NCI-H2227 (cell line): ENCODE measurements around the gene ATF6B.

Experiments
- DNase-seq: peaks from one replicate; lab custom pipeline; 2025; ENCODE audit not compliant: unreplicated experiment; lab: John Stamatoyannopoulos, UW

Gene ATF6B

DNA sequence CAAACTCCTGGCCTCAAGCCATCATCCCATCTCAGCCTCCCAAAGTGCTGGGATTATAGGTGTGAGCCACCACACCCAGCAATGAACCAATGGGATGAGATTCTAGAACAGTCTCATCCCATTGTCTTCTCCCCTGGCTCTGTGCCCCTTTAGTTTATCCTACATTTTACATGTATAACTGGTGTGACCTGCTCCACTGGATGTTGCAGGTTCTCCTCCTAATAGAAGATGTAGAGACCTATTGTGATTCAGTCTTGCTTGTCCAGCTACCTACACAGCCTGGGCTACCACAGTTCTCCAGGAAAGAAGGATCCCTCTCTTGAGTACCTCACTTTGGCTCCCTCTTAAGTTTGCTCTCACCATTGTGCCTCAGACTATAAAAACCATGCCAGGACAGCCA, 4.1 kb upstream of the ATF6B start:
- no peak for DNase-seq

DNA sequence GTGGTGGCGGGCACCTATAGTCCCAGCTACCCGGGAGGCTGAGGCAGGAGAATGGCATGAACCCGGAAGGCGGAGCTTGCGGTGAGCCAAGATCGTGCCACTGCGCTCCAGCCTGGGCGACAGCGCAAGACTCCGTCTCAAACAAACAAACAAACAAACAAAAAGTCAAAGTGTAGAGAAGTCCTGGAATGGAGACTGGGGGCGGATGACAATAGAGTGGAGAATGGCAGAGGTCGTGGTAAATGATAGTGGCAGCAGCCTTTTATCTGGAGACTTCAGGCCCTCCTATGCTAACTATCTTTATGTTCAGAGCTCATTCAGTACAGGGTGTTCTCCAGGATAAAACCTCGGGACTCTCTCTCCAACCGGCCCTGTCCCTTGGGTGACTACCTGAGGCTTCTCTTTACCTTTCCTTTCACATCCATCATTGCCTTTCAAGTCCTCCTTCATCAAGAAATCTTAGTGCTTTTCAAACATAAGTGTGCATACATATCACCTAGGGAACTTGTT, 3.4 kb upstream of the ATF6B start:
- DNase-seq, result no peak

DNA sequence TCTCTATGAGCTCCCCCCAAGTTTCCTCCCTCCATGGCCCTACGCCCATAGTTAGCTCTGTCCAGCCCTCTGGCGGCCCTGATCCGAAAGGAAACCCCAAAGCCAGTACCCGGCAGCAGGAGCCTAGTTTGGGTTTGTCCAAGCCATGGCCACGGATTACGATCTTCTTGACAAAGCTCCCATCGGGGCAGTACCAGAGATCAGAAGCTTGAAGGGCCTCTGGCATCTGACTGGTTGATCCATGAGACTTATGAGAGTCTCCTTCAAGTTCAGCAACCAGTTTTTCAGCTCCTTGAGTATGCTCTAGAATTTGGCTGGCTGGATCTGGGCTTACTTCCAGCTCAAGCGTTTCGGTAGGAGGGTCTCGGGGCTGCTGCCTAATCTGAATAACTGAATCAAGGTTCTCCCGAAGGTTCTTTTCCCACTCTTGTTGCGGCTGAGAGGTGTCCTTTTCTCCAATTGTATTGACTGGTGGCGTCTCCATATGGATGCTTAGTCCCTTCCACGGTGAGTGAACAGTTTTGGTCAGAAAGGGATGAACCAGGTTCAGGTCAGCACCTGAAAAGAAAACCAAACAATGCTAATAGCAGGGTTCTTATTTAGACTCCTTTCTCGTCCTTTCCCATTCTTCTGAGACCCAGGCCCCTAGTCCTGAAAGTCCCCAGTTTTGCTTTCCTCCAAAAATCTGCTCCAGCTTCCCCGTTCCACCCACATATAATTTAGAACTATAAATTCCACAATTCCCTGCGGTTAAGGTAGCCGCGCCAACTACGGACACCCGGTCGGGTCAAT, 1.4 kb upstream of the ATF6B start:
- no peak for DNase-seq

DNA sequence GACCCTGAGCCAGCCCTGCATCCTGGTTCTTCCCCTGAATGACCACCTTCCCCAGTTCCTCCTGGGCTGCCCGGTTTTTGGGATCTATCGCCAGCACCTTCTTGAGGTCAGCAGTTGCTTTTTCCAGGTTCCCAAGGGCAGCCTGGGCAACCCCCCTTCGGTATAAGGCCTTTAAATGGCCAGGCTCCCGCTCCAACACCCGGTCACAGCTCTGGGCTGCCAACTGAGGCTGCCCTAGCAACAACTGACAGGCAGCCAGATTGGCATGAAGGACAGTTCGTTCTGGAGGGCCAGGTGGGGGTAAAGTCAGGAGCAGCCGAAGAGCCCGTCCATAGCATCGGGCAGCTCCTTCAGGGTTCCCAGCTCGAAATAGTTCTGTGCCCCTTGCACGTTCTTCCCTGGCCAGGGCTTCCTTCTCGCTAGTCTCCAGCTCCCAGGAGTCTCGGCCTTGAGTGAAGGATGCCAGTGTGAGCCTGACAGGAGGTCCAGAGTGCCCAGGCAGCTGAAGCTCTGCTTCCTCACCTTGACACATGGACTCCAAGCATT, 778 bp upstream of the ATF6B start:
- no peak for DNase-seq

DNA sequence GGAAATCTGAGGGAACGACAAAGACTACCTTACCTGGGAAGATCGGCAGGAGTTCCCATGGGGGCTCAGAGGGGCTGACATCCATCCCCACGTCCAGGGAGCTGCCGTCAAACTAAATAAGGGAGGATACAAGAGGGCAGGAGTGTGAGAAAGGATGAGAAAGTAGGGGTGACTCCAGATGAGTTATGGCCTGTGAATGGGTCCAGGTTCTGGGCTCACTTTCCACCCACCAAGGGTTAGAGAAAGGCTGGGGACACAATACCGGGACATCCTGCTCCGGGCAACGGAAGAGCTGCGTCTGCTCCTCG, 683 bp downstream of the ATF6B start:
- no peak for DNase-seq

DNA sequence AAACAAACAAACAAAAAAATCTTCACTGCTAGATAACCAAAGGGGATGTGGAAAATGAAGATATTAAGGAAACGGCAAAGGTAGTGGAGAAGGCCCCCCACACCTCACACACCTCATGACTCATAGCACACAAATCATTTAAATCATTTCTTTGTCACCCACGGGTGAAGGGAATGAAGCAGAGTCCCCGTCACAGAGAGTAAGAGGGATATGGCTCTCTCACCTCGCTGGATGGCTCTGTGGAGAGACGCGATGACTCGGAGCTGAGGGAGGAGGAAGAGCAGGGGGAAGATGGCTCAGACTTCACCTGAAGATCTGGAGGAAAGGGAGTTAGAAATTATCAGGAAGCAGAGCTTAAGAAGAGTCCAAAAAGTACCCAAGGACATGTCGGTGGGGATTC, 1.2 kb downstream of the ATF6B start:
- no peak for DNase-seq

DNA sequence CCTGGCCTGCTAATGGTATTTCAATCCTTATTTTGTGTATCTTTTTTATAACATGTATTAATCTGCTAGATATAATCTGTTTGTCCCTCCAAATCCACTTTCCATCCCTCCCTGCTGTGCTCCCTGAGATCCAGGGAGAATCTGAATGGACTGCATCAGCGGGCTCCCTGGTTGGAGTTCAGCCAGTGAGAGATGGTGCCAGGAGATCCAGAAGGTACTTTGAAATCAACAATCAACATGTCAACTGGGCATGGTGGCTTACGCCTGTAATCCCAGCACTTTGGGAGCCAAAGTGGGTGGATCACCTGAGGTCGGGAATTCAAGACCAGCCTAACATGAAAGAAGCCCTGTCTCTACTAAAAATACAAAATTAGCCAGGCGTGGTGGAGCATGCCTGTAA, 4.4 kb downstream of the ATF6B start:
- no peak for DNase-seq

DNA sequence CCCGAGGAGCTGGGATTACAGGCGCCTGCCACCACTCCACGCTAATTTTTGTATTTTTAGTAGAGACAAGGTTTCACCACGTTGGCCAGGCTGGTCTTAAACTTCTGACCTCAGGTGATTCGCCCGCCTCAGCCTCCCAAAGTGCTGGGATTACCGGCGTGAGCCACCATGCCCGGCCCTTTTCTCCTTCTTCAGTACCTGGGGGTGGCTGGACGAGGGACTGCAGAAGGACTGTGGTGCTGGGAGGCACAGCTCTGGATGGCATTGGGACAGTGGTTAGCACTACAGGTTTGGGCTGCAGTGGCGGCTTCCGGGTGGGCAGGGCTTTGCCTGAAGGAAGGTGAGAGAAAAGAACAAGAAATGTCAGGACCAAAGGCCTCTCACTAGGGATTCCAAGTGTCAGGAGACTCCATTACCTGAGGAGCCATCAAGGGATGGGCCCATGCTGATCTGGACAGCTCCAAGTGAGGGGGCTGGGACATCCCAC, 7.4 kb downstream of the ATF6B start:
- DNase-seq, result no peak

DNA sequence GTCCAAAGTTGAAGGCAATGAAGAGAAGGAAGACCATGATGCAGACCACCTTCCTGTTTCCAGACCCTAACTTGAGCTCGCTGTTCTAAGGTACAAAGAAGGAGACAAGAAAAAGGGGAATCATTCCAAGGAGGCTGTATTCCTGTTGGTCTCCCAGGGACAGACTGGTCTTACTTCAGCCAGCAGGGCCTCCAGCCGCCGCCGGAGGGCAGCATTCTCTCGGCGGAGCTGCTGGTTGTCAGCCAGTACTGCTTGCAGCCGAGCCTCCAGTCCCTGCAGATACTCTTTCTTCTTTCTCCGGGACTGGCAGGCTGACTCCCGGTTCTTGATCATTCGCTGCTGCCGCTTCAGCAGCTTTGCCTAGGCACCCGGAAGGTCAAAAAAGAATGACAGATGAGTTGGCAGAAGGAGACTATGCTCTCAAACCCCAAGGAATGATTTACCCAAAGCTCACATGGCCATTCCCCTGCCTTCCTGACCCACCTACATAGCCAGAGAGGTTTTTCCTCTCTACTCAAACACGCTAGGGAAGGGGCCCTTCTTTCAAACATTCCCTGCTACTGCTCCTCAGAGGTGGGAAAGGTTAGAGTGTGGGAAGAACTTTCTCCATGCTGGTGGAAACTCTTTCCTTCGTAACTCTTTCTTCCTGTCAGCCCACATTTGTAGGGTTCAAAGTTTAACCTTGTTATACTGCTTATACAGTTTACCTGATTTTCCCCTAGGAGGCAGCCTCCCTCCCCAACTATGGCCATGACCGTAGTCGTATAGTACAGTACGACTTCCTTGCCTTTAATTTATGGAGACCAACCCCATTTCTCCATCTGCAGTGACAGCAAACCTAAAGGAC, 9.0 kb downstream of the ATF6B start:
- DNase-seq, result peak; percentile 86

DNA sequence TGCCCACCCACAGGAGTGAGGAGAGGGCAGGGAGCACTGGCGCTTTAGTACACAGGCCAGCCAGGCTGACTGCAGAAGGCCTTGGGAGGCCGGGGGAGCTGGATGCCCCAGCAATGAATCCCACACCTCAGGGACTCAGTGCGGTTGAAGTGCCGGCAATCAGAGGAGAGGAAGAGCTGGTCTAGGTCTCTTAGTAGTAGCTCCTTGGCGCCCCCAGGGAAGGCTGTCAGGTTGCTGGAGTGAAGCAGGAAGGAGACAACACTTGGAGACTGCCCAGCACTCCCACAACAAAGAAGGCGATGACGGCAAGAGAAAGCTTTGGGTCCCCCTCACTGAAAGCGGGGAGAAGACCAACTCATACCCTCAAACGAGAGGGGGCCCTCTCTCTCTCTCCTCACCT, 10.6 kb downstream of the ATF6B start:
- no peak for DNase-seq

DNA sequence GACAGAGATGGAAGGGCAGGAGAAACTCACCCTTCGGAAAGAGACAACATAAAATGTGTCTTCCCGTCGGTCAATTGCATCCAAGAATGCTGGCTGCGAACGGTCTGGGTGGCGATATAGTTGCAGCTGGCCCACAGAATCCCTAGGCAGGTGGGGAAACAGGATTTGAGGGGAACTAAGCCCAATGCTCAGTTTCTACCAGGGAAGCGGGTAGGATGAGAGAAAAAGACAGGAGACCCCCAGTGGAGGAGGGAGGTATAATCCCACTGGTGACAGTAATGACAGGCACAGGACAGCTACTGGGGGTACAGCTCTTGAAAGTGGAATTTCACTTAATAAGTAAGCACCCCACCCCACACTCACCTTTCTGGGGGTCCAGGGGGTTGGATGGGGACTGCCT, 11.4 kb downstream of the ATF6B start:
- DNase-seq, result peak; percentile 29

DNA sequence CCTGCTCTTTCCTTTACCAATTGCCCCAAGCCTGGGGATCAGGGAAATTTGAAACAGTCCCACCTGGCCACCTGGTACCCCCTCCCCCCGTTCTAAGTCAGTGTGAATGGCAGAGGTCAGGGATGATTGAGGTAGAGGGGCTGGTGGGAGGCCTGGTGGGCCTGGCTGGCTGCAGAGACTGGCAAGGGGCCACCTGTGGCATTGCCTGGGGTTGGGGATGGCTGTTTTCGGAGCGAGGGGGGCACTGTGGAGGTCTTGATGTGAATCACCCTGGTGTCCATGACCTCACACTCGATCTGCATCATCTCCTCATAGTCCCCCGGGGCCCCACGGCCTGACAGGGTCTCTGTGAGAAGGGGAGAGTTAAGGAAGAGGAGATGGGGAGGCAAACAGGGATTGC, 12.4 kb downstream of the ATF6B start:
- no peak for DNase-seq

DNA sequence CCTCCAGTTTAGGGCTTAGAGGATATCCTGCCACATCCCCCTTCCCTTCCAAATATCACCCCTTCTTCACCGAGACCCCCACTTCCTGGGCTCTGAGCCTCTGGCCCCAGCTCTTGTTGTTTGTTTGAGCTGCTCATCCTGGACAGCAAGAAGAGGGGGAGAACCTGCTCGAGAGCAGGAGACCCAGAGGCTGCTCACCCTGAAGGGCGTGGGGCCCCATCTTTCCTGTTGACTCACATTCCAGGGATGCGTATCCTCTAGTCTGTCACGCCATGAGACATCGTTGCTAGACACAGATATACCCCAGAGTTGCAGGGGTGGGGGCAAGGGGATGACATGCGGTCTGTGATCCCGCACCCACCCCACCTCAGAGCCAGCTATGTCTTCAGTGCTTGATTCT, 13.2 kb downstream of the ATF6B start:
- DNase-seq, result no peak

DNA sequence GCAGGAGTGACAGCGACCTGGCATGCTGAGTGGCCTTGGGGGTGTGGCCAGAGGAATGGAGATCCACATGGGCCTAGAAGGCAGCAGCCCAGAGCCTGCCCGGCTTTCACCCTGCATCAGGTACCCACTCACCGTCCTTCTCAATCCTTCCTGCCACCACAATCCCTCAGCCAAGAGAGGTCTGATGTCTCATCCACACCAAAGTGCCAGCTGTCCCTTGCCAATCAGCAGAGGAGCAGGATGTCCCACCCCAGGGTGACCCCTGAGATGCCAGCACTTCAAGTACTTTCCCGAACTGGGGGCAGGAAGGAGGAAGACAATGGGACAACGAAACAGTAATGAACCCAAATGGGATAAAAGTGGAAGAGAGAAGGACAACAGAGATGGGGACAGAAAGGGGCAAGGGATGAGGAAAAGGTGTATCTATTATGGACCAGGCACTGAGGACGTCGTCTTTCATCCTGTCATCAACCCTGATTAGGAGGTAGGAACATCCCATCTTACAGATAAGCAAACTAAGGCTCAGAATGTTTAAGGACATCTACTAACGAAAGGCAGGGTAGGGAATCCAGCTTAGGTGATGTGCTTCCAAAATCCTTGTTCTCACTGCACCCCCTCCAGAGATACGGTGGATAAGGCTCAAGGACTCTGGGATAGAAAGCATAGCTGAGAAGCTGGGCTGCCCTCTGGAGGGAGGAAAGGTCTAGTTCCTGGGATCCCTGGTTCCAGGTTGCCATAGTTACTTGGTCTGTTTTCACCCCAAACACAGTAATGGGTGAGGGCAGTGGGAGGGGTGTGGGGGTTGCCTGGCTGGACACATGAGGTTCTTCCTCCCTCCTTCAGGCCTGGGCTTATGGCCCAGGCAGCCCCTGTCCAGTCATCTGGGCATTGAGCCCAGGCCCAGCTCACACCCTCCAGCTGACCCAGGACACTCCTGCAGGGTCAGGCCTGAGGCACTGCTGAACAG, 14.4 kb downstream of the ATF6B start:
- DNase-seq, result peak; percentile 39

DNA sequence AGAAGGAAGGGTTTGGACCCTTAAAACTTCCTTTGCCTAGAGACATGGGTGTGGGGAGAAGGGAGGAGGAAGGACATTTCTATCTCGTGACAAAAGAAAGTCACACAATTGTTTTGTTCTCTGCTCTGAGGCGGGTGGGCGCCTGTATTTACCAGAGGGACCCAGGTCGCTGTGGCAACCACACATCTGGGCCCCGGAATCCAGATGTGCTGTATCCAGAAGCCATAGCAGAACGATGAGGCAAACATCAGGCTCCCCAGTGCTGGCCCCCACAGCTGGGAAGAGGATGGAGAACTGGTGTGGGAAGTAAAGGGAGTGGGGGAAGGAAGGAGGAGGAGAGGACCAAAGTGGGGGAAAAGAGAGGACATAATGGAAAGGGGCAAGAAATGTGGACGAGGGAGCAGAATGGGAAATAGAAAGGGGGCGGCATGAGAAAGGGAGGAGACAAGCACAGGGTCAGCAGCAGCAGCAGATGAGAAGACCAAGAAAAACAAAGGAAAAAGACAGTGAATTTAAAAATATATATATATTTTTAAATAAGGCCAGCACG, 15.5 kb downstream of the ATF6B start:
- DNase-seq, result no peak

DNA sequence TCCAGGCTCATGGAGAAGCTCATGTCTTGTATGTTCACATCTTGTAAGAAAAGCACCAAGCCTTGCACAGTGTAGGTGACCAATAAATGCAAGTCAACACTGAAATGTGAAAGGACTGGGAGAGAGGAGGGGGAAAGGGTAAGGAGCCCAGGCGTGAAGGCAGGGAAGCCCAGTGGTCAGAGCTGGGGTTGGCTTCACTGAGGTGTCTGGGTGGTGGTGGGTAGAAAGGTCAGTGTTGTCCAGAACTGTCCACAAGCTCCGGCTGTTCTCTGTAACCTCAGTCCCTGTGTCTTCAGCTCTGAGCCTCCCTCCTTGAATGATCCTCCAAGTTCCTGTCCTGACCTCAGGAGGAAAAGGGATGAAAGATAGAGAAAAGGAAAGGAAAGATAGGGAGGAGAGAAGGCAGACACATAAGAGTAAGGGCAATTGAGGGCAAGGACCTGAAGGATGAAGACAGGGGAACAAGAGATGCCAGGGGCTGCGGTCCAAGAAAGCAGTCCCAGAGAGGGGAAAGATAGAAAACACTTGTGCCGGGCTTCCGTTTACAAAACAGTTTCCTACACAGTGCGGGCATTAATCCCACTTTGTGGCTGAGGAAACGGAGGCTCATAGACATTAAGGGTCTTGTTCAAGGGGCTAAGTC, 16.5 kb downstream of the ATF6B start:
- DNase-seq, result no peak

DNA sequence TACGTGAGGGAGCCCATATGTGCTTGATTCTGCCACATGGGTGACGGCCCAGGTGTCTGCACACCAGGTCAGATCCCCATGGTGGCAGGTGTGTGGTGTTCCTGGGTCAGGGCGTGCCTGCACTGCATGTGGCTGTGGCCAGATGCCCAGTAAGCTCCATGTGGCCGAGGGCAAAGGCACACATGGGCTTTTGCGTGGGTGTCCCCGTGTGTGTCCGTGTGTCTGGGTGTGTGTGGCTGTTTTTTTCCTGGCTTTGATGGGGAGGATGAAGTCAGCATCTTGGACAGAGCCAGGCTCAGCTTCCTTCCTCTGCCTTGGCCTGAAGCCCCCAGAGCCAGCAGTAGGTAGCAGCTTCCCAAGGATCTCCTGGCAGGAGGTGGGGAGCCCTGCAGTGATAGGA, 17.4 kb downstream of the ATF6B start:
- no peak for DNase-seq

DNA sequence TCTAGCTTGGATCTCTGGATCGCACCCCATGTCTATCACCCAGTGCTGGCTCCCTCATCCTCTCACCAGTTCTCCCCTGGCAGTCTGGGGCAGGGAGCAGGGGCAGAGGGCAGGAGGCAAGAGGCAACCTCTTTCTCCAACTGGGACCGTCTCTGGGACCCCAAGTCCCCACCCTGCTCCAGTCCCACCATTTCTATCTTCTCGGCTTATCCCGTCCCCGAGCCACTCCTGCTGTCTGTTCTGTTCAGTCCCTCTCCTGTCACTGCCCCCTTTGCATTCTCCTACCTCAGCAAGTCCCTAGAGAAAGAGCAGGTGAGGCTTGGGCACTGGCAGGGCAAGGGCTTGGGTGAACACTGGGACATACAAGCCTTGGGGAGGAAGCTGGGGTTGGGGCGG, 18.3 kb downstream of the ATF6B start:
- no peak for DNase-seq

DNA sequence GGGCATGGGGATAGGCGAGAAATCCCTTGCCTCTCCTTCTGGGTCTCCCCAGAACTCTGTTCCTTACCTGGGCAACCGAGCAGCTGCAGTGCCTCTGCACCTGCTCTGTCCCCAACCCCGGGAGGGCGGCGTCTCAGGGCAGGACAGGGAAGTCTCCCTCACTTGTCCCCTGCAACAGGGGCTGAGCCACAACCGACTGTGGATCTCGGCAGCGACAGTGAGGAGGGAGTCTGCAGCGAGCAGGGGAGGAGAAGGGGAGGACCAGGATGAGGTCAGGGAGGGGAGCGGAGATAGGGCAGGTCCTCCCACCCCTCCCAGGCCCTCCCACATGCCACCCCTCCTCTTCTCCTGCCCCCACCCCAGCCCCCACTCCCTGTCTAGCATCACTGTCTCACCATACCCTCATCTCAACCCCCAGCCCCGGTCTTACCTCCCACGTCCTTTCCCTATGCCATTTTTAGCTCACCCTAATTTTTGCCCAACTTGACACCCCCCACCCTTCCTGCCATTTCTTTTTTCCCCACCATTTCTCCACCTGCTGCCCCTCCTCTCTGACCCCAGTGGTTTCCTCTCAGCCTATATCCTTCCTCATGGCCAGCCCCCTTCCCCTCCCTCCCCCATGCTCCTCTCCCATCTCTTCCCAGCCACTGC, 18.8 kb downstream of the ATF6B start, which contains the start of gene TNXB:
Gene TNXB (minus strand): TSS at position 225 of the 651 bp plus-strand sequence. CDS start 11,140 bp downstream, outside the sequence.
- peak; percentile 17 for DNase-seq
